GM19240 (cell line): ENCODE data around the gene KRTAP3-3.

Experiments
- DNase-seq: peaks from one replicate; pipeline ENCODE4 v3.0.0; 2011; ENCODE audit warnings: low spot score; ENCODE audit not compliant: insufficient read length

Gene KRTAP3-3

GRCh38 chr17:40960144-40960543, 33.8 kb downstream of the KRTAP3-3 start:
- no peak for DNase-seq

DNA sequence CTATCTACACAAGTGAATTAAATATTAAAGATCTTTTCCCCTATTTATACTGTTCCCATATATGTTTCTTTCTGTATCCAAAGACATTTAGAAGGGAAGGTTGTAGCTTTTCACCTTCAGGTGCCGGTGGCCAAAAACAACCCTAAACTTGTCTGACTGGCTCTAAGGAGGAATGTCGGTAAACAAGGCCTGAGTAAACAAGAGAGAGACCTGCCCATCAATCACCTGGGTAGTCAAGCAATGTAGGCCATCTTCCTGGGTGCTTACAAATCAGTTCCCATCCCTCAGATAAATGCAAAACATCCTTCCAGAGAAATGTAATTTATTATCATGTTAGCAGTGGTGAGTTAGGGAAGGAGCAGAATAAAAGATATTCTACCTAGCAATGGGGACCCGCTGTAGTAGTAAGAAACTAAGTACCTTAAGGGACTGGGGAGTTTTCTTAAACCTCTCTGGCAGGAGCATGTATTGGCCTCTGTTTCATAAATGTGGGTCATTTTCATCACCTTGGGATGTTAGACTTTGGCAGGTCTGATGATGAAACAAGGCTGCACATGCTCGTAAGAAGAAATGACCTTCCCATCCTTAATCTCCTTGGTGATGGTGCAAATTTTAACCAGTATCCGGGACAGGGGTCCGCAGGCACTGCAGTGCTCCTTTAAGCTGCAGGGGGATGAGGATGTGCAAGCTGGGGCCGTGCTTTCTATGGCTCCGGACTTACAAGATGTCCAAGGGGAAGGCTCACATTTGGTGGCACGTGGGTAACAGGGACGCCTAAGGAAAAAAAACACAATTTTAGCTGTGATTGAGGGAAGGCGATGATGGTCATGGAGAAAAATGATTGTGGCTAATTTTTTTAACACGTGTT, 35.6 kb downstream of the KRTAP3-3 start:
- no peak for DNase-seq

GRCh38 chr17:40956401-40957254, 37.3 kb downstream of the KRTAP3-3 start:
- DNase-seq = no peak

DNA sequence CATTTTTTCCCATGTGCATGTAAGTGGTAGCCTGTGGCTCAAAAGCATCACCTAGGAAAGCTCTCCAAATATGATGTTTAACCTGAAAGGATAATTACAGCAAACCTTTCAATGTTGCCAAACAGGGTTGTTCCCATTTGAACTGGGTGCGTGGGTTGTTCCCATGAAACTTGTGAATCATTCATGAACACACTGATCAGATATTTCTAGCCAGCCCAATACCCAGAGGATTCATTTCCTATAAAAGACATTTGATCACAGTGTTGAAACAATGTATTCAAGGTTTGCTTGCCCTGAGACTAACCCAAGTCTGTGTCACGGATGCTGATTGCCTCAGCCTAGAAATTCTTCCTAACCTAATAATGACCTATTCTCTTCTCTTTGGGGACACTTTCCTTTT, 40.1 kb downstream of the KRTAP3-3 start:
- DNase-seq = no peak

- DNase-seq = no peak
These were observed 41.3 kb downstream of the KRTAP3-3 start for GRCh38 chr17:40952661-40953060.

DNA sequence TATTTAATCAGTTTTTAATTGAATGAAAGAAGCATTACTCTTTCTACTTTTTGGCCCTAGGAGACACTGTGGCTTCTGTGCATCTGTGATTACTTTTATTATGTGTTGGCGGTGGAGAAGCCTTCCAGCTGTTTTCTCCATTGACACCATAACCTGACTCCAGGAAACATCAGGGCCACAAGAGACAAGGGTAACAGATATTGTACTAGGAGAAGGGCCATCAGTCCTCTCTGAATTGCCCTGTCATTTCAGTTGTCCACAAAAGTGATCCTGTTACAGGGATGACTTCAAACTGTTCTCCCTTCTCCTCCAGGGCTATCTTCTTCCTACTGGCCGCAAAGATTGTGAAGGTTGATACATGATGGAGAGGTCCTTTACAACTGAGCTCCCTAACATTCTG, 41.8 kb downstream of the KRTAP3-3 start:
- no peak for DNase-seq

DNA sequence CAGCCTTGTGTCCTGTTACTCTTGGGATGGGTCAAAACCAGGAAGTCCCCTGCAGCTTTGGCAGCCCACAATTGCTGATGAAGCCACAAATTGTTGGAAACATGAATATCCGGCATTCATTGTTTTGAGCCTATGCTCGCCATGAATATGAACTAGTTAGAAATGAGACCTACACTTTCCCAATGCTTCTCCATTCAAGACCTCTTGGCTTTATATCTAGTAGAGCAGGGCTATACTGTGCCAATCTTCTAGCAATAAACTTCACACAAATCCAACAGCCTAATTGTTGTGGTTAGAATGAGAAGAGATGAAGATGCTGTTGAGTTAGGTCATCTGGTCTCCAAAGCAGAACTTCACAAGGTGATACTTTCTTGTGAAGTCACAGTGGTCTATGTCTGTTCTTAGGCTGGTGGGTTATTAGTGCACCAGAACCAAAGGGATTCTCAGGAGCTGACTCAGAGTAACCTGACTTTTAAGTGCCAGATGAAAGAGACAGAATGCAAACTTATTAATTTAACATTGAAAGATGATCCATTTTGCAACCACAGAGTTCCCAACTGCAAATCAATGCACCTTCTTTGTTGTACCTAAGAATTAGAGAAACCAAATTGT, 42.8 kb downstream of the KRTAP3-3 start:
- no peak for DNase-seq

DNA sequence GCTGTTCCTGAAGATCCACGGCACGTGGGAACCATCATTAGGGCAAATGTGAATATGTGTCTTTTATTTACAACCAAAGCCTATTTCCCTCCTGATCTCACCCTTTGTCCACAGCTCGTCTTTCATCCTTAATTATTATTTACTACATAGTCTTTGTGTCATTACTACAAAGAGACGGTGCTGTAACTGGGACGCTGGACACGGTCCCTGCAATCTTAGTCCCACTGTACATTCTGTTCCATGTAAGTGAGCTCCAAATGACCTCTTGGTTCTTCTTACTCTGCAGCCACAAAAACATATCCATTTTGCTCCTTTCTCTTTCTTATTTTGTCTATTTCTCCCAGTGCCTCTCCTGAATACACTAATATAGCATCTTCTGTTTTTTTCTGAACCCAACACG, 43.8 kb downstream of the KRTAP3-3 start:
- no peak for DNase-seq

DNA sequence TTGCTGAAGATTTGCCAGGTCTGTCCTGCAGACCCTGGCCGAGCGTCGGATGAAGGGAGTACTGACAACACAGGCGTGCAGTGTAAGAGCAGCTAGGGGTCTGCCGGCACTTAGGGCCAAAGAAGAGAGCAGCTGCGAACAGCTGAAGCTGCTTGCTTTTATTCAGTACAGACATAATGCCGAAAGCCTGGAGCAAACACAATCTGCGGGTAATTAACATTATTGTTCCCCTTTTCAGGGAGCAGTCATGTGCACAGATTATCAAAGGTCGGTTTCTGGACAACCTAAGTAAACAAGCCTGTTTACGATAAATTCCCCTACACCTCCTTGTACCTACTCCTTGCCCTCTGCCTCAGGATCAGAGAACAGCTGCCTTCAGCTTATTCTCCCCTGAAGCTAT, 44.5 kb downstream of the KRTAP3-3 start:
- DNase-seq = no peak

DNA sequence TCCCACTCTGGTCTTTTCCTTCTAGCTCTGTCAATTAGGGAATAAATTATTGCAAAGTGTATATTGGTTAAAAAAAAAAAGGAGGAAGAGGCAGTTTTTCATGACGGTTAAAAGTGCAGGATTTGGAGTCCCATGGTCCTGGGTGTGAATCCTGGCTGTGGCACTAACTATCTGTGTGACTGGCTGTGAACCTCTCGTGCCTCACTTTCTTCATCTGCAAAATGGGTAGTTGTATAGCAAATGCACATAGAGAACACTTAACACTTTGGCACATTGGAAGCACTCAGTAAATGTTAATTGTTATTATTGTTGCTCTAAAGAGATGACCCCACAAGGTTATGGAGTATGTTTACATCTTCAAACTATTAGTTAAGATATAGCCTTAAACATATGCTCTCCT, 46.0 kb downstream of the KRTAP3-3 start:
- DNase-seq = no peak

- DNase-seq = no peak
These were observed 48.5 kb downstream of the KRTAP3-3 start for GRCh38 chr17:40945414-40945813.

DNA sequence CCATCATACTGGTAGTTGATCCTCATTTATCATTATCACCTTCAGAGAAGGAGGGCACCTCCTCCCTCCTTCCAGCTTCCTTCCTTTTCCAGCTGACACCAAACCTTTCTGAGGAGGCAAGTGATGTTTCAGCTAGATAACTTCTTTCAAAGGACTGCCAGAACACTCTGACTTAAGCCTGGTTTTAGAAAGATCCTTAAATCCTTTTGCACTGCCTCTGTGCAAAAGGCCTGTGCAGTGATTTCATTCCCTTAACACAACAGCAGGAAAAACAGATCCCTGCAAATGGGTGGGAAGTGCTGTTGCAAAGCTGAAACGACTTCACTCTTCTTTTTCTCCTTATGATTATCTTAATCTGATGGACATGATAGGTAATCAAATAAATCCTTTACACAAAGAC, 49.4 kb downstream of the KRTAP3-3 start:
- DNase-seq = no peak
